Hypothalamus (tissue), 51 donors: ENCODE data around the gene UBE4A.
A peak's percentile ranks its signal among the peaks of the same experiment; 100 is the strongest.

ENCODE experiments used
- DNase-seq, 51 donors: peaks; one replicate each; lab custom pipeline; 2025; lab: John Stamatoyannopoulos, UW

The UBE4A gene

DNA sequence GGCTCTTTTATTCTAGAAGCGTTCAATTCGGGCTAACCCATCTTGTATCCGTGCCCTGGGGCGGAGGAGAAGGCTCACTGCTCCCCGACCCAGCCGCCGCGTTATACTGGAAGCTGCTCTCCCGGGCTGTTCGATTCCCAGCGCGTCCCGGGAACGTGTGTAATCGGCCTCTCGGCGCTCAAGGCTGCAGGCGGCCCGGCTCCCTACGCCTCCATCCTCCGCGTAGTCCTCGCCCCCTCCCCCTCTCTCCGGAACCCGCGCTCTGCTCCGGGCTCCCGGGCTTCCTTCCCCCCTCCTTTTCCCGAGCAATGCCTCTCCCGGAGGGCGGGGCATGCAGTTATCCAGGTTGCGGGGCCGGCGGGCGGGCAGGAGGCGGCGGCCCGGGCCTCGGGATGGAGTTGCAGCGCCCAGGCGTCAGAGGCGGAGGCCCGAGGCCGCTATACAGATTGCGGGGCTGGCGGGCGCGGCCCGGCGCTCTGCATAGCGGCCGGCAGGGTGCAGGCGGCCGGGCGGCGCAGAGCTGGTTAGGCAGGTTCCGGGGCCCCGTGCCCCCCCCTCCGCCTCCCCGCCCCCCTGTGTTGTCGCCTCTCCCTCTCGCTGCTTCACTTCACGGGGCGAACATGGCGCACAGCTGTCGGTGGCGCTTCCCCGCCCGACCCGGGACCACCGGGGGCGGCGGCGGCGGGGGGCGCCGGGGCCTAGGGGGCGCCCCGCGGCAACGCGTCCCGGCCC, 76.7 kb downstream of the UBE4A start, which contains the start of gene KMT2A:
KMT2A (plus strand) TSS at position 600 of the 732 bp plus-strand sequence; CDS start at position 621, 21 bp downstream.
- DNase-seq, result peak; percentile 54 to 98 (median 94)

DNA sequence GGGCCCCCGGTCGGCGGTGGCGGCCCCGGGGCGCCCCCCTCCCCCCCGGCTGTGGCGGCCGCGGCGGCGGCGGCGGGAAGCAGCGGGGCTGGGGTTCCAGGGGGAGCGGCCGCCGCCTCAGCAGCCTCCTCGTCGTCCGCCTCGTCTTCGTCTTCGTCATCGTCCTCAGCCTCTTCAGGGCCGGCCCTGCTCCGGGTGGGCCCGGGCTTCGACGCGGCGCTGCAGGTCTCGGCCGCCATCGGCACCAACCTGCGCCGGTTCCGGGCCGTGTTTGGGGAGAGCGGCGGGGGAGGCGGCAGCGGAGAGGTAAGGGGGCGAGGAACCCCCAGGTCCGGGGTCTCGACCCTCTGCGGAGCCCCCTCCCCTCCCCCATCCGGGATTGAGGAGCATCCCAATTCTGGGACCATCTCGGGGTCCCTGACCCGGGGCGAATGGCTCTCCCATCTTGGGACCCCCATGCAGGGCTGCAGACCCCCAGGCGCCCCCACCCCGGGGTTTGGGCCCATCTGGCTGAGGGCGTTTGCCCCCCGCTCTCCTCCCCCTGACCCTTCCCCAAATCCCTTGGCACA, 77.3 kb downstream of the UBE4A start:
- DNase-seq, result peak in 5 of 51 donors; percentile 22 to 46 (median 37)

- DNase-seq, result peak in 21 of 51 donors; percentile 4 to 65 (median 30)
Observed at GRCh38 chr11:118437208-118438125, 78.1 kb downstream of the UBE4A start.

DNA sequence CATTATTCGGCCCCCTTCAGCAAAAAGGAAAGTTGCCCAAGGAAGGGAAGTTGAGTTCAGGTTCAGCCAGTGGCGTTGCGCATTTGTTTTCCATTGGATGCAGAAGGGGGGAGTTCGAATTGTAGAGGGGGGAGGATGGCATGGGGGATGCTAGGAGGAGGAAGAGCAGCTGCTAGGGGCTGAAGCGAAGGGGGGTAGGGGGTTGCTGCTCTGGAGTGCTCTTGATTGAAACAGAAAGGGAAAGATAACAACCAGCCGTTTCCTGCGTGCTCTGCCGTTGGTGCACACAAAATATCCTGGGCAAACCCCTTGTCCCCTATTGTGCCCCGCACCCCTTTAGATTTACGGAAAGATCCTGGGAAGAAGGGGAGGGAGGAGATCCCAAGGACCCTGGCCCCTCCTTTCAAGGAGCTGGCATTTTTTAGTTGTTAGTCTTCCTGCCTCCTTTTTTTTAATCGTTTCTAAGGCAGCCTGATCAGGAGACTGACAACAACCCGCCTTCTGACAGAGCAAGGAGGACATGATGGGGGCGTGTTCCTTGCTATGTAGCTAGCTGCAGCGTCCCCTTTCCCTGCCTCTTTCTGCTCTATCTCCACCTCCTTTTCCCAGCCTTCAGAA, 79.0 kb downstream of the UBE4A start:
- DNase-seq, result peak in 26 of 51 donors; percentile 5 to 70 (median 32)

GRCh38 chr11:118439646-118440045, 80.2 kb downstream of the UBE4A start:
- no peak for DNase-seq

GRCh38 chr11:118441770-118442275, 82.4 kb downstream of the UBE4A start:
- peak in 2 of 51 donors; percentile 3 to 5 for DNase-seq

DNA sequence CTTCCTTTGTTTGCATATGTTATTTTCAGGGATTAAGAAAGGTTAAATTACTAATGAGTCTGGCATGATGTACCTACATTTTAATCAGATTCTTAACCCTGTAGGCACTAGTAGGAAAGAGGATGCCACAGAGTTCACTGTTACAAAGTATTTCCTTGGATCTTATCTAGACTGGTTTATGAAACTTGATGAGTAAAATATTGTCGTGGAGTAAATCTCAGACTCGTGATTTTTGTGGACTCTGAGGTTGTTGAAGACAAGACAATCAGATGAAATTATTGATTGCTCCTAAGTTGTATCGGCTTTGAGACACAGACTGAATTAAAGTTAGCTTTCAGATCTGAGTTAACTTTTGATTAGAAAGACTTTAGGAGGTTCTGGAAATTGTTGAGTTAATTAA, 82.9 kb downstream of the UBE4A start:
- no peak for DNase-seq

DNA sequence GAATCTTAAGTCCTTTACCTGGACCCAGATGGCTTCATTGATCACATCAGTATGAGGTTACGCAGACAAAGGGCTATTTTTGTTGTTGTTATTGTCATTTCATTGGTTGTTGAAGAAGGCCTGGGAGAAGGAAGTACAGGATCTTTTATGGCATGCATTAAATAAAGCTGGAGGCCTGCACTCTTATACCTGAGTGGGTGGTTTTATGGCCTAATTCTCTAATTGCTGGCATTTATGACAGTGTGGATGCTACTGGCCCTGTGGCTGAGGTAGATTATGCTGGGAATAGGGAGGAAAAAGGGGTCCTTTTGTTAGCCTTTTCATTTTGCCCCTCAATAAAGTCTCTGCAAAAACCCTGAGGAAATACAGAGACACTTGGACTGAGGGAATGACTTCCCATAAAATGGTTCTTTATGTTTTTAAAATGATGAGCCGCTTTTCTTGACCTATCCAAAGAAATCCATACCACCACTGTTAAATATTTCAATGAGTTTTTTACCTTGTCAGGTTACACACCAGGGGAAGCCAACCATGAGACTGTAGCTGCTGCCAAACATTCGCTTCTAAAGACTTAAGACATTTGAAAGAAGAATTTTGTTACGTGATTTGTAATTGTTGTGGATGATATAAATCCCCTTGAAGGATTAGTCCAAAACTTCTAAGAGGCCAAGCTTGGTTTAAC, 83.6 kb downstream of the UBE4A start:
- no peak for DNase-seq

DNA sequence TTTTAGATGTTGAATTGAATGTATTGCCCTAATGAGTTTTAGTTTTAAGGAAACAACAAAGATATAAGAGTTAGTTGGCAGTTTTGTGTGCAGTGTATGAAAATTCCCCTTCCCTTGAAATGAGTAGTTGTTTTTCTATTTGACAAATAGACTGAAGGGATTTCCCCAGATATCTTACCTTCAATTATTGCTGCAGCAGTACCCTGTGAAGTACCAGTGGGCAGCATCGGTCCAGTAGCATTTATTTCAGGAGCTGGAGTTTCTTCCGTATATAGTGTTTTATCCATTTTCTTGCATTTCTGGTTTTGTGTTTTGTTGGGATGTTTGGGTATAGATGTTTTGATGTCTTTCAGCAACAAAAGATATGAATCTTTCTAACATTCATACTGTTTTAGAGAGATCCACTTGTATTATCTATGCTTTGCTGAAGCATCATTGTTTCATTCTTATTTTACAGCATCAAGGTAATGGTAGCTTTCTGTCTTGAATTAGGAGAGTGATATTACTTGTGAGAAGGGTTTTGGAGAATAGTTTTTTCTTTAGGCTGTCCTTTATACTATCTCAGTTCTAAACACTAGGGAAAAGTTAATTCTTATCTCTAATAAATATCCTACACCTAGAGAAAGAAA, 84.3 kb downstream of the UBE4A start:
- no peak for DNase-seq

DNA sequence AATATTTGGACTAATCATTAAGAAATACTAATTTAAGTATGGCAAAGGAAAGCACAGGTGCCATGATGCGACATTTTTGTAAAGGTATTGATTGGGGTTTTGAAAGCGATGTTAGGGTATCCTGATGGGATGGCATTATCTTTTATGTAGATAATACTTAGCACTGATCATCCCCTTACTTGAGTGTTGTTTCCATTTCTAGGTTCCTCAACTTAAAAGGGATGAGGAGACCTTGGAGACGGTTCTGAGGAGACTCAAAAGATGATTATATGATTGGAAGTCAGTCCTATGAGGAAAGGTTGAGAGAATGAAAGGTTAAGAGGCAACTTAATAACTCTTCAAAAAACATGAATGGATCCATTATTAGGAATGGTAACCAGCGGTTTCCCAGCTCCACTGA, 88.0 kb downstream of the UBE4A start:
- DNase-seq, result no peak

GRCh38 chr11:118448294-118448693, 88.9 kb downstream of the UBE4A start:
- DNase-seq, result no peak
